Measurements from ENCODE around the gene FNDC10.
A peak's percentile ranks its signal among the peaks of the same experiment; 100 is the strongest.

FNDC10 gene

DNA sequence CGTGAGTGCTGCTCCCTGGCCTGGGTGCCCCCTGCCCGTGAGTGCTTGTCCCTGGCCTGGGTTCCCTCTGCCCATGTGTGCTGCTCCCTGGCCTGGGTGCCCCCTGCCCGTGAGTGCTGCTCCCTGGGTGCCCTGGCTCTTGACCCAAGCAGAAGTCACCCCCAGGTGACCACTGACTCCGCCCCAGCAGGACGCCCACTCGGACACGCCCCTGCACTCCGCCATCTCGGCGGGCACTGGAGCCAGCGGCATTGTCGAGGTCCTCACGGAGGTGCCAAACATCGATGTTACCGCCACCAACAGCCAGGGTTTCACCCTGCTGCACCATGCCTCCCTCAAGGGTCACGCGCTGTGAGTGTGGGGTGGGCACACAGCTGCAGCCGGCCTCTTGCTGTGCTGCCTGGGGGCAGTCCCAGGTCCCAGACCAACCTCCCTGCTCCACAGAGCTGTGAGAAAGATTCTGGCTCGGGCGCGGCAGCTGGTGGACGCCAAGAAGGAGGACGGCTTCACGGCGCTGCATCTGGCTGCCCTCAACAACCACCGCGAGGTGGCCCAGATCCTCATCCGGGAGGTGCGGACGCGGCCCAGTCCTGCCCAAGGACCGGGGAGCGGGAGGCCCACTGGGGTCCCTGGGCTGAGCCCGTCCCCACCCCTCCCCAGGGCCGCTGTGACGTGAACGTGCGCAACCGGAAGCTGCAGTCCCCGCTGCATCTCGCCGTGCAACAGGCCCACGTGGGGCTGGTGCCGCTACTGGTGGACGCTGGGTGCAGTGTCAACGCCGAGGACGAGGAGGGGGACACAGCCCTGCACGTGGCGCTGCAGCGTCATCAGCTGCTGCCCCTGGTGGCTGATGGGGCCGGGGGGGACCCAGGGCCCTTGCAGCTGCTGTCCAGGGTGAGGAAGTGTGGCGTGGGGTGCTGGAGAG is 28.2 kb upstream of the FNDC10 start:
- no peak for DNase-seq

DNA sequence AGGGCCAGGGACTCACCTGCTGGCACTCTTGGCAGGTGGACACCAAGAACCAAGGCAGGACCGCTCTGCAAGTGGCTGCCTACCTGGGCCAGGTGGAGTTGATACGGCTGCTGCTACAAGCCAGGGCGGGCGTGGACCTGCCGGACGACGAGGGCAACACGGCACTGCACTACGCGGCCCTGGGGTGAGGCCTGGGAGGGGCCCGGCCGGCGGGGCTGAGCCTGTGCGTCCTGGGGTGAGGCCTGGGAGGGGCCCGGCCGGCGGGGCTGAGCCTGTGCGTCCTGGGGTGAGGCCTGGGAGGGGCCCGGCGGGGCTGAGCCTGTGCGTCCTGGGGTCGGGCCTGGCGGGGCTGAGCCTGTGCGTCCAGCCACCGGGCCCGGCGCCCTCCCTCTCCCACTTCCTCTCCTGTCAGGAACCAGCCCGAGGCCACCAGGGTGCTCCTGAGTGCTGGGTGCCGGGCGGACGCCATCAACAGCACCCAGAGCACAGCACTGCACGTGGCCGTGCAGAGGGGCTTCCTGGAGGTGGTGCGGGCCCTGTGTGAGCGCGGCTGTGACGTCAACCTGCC is 27.4 kb upstream of the FNDC10 start:
- DNase-seq = no peak

DNA sequence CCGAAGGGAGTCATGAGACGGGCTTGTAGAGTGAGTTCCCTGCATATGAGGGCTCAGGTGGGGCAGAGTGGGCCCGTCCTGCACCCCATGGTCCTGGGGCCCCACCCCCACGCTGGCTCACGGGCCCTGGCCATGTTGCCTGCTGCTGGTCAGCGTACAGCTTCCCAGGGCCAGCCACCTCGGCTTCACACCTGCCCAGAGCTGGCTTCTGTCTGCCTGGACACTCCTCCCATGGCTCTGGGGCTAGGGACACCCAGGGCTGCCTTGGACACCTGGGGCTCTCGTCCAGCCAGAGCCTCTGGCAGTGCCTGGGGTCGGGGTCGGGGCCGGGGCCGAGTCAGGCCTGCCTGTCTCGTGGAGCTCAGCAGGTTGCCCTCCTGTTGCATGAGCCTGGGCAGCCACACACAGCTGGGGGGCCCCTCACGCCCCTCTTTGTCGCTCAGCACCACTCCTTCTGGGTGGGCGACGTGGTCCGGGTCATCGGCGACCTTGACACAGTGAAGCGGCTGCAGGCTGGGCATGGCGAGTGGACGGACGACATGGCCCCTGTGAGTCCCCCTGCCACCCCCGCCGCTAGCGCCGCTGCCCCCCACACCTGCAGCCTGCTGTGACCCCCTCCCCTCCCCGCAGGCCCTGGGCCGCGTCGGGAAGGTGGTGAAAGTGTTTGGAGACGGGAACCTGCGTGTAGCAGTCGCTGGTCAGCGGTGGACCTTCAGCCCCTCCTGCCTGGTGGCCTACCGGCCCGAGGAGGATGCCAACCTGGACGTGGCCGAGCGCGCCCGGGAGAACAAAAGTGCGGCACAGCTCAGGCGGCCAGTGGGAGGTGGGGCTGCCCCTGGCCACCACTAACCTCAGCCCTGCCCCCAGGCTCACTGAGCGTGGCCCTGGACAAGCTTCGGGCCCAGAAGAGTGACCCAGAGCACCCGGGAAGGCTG is 26.5 kb upstream of the FNDC10 start:
- no peak for DNase-seq

DNA sequence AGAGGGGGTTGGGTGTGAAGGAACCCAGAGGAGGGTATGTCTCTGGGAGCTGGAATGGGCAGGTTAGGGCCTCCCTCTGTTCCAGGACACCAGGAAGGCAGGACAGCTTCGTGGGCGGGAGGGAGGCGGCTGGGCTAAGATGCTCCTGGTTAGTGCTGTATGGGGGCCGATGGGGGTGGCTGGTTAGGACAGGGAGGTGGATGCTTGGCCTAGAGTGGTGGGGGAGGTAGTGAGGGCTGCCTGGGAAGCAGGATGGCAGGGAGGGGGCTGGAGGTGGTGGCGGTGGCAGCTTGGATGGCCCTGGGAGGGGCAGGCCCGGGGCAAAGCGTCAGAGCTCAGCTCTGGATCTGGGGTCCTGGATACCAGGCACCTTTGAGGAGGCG is 25.9 kb upstream of the FNDC10 start:
- no peak for DNase-seq

DNA sequence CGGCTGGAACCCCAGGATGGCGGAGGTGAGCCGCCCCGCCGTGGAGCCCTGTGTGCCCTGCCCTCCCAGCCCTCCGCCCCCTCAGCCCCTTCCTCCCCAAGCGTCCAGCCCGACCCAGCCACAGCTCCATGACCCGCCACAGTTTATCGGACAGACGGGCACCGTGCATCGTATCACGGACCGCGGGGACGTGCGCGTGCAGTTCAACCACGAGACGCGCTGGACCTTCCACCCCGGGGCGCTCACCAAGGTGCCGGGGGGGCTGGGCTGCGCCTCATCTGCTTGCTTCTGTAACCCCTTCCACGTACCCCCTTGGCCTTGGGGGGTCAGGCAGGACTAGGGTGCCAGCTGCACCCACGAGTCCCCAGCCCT is 25.5 kb upstream of the FNDC10 start:
- no peak for DNase-seq

DNA sequence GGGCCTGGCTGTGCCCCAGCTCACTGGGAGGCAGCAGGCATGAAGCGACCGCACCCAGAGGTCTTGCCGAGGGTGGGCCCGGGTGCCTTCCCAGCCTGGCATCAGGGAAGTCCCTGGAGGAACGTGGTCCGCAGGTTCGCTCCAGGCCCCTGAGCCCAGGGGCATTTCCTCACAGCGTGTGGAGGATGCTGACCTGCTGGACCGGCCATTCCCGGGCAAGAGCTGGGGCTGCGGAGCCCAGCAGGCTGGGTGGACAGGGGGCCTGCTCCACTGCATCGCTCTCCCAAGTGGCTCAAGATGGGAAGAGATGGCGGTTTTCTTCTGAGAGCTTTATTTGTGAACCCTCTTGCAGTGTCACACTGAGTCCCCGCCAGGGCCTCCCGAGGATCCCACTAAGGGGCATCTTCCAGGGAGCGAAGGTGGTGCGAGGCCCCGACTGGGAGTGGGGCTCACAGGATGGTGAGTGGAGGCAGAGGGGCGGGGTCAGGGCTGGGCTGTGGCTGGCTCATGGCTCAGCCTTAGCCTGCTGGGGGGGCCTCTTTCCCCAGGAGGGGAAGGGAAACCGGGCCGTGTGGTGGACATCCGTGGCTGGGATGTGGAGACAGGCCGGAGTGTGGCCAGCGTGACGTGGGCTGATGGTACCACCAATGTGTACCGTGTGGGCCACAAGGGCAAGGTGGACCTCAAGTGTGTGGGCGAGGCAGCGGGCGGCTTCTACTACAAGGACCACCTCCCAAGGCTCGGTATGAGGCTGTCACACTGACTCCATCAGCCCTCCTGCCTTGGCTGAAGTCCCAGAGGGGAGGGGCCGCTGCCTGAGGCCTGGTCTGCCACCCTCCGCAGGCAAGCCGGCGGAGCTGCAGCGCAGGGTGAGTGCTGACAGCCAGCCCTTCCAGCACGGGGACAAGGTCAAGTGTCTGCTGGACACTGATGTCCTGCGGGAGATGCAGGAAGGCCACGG is 24.8 kb upstream of the FNDC10 start:
- DNase-seq = no peak

DNA sequence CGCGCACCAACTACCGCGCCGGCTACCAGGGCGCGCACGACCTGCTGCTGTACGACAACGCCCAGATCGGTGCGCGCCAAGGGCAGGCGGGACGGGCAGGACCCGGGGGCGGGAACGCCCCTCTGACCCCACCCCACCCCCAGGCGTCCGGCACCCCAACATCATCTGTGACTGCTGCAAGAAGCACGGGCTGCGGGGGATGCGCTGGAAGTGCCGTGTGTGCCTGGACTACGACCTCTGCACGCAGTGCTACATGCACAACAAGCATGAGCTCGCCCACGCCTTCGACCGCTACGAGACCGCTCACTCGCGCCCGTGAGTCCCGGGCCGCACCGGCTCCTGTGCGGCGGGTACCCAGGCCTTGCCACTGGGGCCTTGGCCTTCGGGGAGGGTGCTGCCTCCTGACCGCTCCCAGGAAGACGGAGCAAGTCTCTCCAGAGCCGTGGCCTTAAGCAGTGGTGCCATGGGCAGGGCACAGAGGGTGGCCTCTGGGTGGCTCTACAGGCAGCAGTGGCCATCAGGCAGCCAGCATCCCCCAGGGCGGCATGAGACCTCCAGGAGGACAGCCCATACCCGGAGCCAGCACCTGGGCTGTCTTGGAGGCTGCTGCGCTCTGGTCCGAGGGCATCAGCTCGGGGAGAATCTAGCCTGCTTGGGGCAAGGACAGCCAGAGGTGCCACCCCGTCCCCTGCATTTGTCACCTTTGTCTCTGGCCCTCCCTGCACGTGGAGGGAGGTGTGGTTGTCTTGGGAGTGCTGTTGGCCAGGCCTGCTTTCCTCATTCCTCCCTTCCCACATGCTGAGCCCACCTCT is 23.9 kb upstream of the FNDC10 start:
- no peak for DNase-seq

DNA sequence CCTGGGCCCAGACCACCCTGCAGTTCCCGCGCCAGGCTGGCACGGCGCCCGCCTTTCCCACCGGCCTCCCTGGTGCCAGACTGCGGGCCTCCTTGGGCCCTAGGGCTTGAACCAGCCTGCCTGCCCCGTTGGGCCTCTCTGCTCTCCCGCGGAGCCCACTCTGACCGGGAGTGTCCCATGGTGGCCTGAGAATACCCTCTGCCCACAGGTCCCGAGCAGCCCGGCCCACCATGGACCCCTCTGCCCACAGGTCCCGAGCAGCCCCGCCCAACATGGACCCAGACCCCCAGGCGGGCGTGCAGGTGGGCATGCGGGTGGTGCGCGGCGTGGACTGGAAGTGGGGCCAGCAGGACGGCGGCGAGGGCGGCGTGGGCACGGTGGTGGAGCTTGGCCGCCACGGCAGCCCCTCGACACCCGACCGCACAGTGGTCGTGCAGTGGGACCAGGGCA is 23.3 kb upstream of the FNDC10 start:
- DNase-seq = no peak

DNA sequence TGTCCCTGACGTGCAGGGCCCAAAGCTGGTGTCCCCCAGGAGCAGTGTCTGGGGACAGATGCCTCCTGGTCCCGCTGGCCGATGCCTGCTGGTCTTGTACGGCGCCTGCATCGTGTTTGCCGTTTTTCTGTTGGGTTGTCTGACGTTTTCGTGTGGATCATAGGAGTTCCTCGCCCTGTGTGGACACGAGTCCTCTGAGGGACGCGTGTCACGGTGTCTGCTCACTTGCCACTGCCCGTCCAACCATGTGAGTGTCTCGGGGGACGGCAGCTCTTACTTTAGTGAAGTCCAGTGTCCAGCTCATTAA is 22.8 kb upstream of the FNDC10 start:
- no peak for DNase-seq

DNA sequence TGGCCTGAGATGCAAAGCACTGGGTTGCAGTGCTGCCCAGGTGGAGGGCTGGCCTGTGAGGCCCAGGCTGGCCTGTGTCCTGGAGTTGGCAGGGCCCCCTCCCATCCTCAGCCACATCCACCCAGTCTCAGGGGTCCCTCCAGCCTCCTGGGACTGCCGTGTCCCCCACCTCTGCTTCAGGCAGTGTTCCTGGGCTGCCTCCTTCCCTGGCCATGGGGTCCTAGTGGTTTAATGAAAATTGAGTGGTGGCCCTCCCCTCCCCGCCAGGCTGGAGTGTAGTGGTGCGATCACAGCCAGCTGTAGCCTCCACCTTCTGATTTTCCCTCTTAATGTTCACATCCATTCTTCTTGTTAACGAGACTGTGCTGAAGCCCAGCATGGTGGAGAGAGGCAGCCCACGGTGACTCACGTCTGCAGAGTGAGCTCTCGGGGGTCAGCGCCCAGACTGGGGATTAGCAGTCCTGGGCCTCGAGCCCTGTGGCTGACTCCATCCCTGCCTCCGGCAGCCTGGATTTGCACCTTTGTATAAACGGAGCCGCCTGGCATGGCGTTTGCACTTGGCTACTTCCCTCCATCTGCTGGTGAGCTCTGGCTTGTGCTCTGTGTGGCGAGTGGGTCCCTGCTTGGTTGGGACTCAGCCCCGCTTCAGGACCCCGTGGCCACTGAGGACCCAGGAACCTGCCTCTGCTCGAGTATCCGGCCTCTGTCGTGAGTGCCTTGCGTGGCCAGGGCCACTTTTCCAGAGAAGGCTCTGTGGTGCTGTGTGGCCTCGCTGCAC is 22.3 kb upstream of the FNDC10 start:
- peak; percentile 40 for DNase-seq

DNA sequence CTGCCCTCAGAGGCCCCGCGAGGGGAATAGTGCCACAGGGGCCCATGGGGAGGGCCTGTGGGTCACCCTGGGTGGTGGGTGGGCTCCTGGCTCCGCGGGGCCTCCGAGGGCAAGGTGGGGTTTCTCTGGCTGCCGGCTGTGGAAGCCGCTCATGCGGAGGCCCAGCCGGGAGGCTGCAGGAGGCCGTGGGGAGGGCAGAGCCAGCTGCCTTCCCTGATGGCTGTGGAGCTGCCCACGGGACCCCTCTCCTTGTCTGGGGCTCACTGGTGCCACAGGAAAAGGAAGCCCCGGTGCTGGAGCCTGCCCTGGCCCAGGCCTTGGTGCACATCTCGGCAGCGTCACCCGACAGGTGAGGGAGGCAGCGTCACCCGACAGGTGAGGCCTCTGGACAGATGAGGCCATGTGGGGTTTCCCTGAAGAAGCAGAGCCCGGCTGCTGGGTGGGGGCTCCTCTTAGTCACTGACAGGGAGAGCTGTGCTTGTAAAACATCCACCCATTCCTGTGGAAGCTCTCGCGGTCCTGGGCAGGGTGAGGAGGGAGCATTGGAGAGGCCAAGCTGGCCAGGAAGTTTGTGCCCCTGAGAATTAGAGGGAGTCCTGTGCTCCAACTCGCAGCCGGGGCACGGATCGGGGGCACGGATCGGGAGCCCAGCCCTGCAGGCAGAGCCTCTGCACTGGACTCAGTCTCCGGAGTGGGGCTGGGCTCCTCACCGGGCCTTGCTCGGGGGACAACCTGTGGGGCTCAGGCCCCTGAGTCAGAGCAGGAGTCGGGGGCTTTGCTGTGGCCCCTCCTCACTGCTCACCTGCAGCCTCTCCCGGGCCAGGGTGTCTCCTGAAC is 21.5 kb upstream of the FNDC10 start:
- no peak for DNase-seq

DNA sequence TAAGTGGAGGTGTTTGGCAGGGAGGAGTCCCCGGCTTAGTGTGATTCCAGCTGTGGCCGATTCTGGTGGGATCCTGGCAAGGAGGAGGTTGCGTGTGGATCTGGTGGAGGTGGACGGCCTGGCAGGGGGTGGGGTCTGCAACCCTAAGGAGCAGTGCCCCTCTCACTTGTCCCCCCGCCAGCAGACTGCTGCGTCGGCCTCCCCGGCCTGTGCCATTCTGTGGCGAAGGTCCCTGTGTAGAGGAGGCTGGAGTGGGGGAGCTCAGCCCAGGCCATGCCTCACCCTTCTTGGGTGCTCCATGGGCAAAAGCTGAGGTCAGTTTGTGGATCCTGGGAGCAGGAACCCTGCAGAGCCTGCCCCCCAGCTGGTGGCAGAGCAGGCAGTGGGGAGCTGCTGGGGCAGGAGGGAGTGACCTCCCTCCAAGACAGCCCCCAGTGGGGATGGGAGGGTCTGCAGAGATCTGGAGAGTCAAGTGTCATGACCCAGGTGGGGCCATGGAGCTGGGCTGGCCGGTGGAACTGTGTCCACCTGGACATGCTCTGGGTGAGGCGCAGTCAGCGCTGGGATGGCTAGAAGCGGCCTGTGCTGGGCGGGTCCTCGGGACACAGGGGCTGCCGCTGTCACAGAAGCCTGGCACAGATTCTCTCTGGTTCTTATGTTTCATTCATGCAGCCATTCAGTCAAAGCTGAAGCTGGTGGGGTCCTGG is 20.7 kb upstream of the FNDC10 start:
- no peak for DNase-seq

DNA sequence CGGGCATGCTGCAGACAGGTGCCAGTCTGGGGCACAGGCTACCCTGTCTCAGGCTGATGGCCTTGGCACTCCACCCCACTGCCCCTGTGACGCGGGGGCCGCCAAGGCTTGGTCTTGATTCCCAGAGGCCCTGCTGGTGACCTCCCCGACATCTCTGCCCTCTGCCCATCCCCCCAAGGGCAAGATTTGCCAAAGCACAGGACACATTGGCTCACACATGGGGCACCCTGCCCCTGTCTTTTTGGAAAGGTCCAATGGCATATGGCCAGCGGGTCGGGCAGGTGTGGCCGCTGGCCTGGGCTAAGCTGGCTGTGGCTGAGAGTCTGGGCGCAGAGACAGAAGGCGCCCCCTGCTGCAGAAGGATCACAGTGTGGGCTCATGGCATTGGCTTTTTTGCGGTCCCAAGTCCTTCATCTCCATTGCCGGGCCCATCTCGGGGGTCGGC is 20.0 kb upstream of the FNDC10 start:
- no peak for DNase-seq

DNA sequence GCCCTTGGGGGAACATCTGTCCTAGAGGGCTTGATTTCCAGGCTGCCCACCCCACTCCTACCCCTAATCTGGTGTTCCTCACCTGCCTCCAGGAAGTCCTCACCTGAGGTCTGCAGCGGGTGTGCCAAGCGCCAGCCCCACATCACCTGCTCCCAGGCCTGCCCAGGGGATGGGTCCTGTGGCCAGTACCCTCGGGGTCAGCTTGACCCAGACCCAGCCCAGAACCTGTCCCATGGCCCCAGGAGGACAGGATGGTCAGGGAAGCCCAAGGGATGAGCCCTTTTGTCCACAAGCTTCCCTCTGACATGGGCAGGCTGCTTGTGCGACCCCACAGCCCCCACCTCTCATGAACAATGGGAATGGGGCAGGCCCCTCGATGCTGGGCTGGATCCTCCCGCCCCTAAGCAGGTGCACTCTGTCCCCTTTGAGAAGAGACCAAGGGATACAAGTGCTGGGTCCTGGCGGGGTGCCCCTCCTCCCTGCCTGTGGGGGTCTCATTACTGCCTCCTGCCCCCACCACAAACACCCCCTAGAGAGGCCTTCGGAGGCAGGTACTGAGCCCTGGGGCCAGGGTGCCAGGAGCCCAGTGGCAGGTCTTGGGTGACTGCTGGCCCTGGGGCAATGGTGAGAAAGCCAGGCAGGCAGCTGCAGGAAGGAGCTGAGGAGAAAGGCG is 18.6 kb upstream of the FNDC10 start:
- no peak for DNase-seq

DNA sequence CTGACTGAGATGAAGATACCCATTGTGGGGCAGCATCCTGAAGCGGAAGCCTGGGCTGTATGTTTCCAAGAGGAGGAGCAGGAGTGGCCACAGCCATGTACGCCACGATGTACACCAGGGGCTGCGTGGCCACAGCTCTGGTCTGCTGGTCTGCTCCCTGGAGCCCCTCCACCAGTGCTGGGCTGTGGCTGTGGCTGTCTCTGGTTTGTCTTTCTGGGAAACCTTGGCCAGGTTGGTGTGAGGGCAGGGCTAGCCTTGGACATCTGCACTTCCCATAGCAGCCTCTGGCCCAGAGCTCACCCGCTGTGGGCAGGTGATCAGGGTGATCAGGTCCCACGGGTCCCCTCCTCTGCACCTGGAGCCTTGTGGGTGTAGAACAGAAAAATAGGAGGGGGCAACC is 18.0 kb upstream of the FNDC10 start:
- no peak for DNase-seq

DNA sequence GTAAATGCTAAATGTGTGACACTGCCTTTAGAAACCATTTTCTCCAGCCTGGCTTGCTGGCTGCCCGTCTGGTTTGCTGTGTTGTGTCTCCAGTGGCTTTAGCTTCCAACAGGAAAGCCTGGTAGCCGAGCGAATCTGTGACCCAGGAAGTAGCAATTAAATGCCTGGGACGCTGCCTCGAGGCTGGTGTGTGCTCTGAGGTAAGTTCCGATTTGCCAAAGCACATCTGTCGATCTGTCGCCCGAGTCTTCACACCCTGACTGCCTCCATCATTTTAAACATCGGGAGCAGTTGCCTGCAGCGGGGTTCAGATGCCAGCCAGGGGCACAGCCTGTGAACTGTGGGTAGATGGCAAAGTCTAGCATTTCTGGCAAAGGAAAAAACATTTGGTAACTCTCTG is 17.6 kb upstream of the FNDC10 start:
- no peak for DNase-seq

DNA sequence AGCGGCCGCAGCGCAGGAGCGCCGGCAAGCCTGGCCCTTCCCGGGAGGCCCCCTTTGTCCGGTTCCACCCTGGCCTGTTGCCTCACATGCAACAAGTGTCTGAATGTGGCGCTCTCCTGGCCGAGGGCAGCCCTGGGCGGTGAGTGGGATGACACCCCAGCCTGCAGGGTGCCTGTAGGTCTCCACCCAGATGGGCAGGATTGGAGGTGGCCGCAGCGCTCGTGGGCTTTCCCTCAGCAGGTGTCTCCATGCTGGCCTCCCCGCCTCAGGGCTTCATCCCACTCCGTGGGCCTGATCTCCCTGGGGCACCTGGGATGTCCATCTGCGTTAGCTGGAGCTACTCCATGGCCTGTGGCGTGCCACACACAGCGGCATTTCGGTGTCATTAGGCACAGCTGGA is 16.9 kb upstream of the FNDC10 start:
- no peak for DNase-seq

All from fibroblast of skin of abdomen (primary cell).